Astrocyte (in vitro differentiated cells and primary cell): ENCODE measurements around the gene COL5A1.

Experiments used
- EZH2 ChIP-seq: IDR thresholded peaks from 2 replicates; pipeline ENCODE4 v1.6.1; 2012; ENCODE audit warnings: mild to moderate bottlenecking, low read length, inconsistent platforms; ENCODE audit not compliant: insufficient read depth
- TF ChIP-seq, protein P1 (sequence below): IDR thresholded peaks from 2 replicates; pipeline ENCODE4 v1.5.1; 2011; ENCODE audit warnings: low read depth, mild to moderate bottlenecking, inconsistent platforms, low read length, moderate library complexity; ENCODE audit not compliant: insufficient read depth

DNA sequence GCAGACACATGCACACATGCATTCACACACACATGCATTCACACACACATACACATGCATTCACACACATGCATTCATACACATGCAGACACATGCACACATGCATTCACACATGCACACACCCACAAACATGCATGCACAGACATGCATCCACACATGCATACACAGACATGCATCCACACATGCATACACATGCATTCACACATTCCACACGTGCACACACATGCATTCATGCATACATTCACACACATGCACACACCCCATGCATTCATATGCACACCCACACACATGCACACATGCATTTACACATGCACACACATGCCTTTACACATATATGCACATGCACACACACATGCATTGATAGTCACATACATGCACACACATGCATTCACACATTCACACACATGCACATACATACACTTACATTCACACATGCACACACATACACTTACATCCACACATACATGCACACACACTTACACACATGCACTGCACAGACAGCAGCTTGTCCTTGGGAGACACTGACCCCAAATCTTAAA lies 106.4 kb downstream of the COL5A1 start:
- TF ChIP-seq, protein P1, sequence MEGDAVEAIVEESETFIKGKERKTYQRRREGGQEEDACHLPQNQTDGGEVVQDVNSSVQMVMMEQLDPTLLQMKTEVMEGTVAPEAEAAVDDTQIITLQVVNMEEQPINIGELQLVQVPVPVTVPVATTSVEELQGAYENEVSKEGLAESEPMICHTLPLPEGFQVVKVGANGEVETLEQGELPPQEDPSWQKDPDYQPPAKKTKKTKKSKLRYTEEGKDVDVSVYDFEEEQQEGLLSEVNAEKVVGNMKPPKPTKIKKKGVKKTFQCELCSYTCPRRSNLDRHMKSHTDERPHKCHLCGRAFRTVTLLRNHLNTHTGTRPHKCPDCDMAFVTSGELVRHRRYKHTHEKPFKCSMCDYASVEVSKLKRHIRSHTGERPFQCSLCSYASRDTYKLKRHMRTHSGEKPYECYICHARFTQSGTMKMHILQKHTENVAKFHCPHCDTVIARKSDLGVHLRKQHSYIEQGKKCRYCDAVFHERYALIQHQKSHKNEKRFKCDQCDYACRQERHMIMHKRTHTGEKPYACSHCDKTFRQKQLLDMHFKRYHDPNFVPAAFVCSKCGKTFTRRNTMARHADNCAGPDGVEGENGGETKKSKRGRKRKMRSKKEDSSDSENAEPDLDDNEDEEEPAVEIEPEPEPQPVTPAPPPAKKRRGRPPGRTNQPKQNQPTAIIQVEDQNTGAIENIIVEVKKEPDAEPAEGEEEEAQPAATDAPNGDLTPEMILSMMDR = no peak
- no peak for TF ChIP-seq EZH2
